ENCODE data around the gene CBX3. TPM values are rescaled to one million over a fixed set of nuclear protein-coding genes. Genes with fewer than 3 reads are reported as not detected.
"Not testable (repeated sequence)": the region's sequence is repeated elsewhere in the genome, so short reads cannot be mapped to it uniquely, and the experiment has no call there.

The CBX3 gene
- total and polyA plus RNA-seq, 4 donors: 26.9 to 53.3 (median 33.0) TPM

GRCh38 chr7:26193432-26194207, 7.9 kb upstream of the CBX3 start:
- H3K4me3 ChIP-seq (ENCODE audit: low read depth in 1 of 3, low read length in 3 of 3): no peak overlapping the region
- H3K4me1 ChIP-seq (ENCODE audit: control insufficient read depth in 4 of 4, insufficient read depth in 4 of 4, low read length in 3 of 4): peaks cover 7 to 61% (median 29%) of the 10 kb centered on the region in 4 donors
- H3K27ac ChIP-seq (ENCODE audit: low read depth in 1 of 2, low read length in 2 of 2): no peak overlapping the region

GRCh38 chr7:26194764-26195163, 6.8 kb upstream of the CBX3 start:
- Histone ChIP-seq H3K4me1 (ENCODE audit: control insufficient read depth in 4 of 4, insufficient read depth in 4 of 4, low read length in 3 of 4) (peaks cover 7 to 53% (median 29%) of the 10 kb centered on the region in 4 donors), H3K36me3 (ENCODE audit: control insufficient read depth in 4 of 4, insufficient read depth in 3 of 4, low read depth in 1 of 4, low read length in 3 of 4) (peaks cover 15 to 75% (median 67%) of the 10 kb centered on the region in 4 donors)
- not testable (repeated sequence) for H3K9ac ChIP-seq (ENCODE audit: low read depth in 1 of 2, low read length in 2 of 2); DNase-seq (ENCODE audit: low spot score); H3K27ac ChIP-seq (ENCODE audit: low read depth in 1 of 2, low read length in 2 of 2); H3K9me3 ChIP-seq (ENCODE audit: control insufficient read depth in 4 of 4, low read length in 3 of 4); H3K27me3 ChIP-seq (ENCODE audit: control insufficient read depth in 4 of 4, insufficient read depth in 4 of 4, low read length in 3 of 4); H3K4me3 ChIP-seq (ENCODE audit: low read depth in 1 of 3, low read length in 3 of 3)
- WGBS: 68% methylated on average over 11 of the region's 11 CpGs

More at GRCh38 chr7:26193432-26194207, 7.9 kb upstream of the CBX3 start:
- DNase-seq (ENCODE audit: low spot score): no peak
- WGBS: 76% methylated on average over 8 of the region's 8 CpGs
- no peak overlapping the region for H3K9ac ChIP-seq (ENCODE audit: low read depth in 1 of 2, low read length in 2 of 2)
- TF ChIP-seq TAF1 (conservative IDR thresholded peaks at IDR 0.05) (no peak), MAX (IDR thresholded peaks at IDR 0.05) (no peak), ZBTB33 (IDR thresholded peaks at IDR 0.05) (no peak), EGR1 (IDR thresholded peaks at IDR 0.05; ENCODE audit: low read depth in 2 of 2) (no peak), CTCF (IDR thresholded peaks at IDR 0.05; ENCODE audit: low read depth, low read length, missing input control) (no peak), FOXA1 (IDR thresholded peaks at IDR 0.05) (no peak), HNF4G (IDR thresholded peaks at IDR 0.05) (no peak), ATF3 (IDR thresholded peaks at IDR 0.05) (no peak), NR2F2 (IDR thresholded peaks at IDR 0.05) (no peak), GABPA (IDR thresholded peaks at IDR 0.05 in 1 of 2, conservative IDR thresholded peaks at IDR 0.05 in 1 of 2) (no peak), YY1 (IDR thresholded peaks at IDR 0.05) (no peak), SP1 (IDR thresholded peaks at IDR 0.05) (no peak), REST (IDR thresholded peaks at IDR 0.05) (no peak), RXRA (IDR thresholded peaks at IDR 0.05) (no peak), RAD21 (IDR thresholded peaks at IDR 0.05) (no peak), FOXA2 (IDR thresholded peaks at IDR 0.05) (no peak), HNF4A (conservative IDR thresholded peaks at IDR 0.05) (no peak)
- H3K27me3 ChIP-seq (ENCODE audit: control insufficient read depth in 4 of 4, insufficient read depth in 4 of 4, low read length in 3 of 4): no peaks in the 10 kb centered on the region
- peaks cover 15 to 86% (median 78%) of the 10 kb centered on the region in 4 donors for H3K36me3 ChIP-seq (ENCODE audit: control insufficient read depth in 4 of 4, insufficient read depth in 3 of 4, low read depth in 1 of 4, low read length in 3 of 4)
- no peaks in the 10 kb centered on the region for H3K9me3 ChIP-seq (ENCODE audit: control insufficient read depth in 4 of 4, low read length in 3 of 4)
